ENCODE results near the gene C3orf20. TPM values are rescaled to one million over a fixed set of nuclear protein-coding genes. Genes with fewer than 3 reads are reported as not detected.

The C3orf20 gene
- total RNA-seq, 1 donor, result not detected

- DNase-seq (ENCODE audit: low read depth), result no peak
- H3K4me3 ChIP-seq (ENCODE audit: low read depth, low read length), result no peak overlapping the region
- TF ChIP-seq, protein P1, sequence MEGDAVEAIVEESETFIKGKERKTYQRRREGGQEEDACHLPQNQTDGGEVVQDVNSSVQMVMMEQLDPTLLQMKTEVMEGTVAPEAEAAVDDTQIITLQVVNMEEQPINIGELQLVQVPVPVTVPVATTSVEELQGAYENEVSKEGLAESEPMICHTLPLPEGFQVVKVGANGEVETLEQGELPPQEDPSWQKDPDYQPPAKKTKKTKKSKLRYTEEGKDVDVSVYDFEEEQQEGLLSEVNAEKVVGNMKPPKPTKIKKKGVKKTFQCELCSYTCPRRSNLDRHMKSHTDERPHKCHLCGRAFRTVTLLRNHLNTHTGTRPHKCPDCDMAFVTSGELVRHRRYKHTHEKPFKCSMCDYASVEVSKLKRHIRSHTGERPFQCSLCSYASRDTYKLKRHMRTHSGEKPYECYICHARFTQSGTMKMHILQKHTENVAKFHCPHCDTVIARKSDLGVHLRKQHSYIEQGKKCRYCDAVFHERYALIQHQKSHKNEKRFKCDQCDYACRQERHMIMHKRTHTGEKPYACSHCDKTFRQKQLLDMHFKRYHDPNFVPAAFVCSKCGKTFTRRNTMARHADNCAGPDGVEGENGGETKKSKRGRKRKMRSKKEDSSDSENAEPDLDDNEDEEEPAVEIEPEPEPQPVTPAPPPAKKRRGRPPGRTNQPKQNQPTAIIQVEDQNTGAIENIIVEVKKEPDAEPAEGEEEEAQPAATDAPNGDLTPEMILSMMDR (IDR thresholded peaks at IDR 0.05; ENCODE audit: insufficient read depth, low read depth, low read length), result no peak
Measured at GRCh38 chr3:14801668-14802380, 126.9 kb downstream of the C3orf20 start.

GRCh38 chr3:14802381-14802731, 127.4 kb downstream of the C3orf20 start:
- H3K4me3 ChIP-seq (ENCODE audit: low read depth, low read length), result no peak overlapping the region
- TF ChIP-seq, protein P1 (IDR thresholded peaks at IDR 0.05; ENCODE audit: insufficient read depth, low read depth, low read length), result no peak
- no peak for DNase-seq (ENCODE audit: low read depth)

DNA sequence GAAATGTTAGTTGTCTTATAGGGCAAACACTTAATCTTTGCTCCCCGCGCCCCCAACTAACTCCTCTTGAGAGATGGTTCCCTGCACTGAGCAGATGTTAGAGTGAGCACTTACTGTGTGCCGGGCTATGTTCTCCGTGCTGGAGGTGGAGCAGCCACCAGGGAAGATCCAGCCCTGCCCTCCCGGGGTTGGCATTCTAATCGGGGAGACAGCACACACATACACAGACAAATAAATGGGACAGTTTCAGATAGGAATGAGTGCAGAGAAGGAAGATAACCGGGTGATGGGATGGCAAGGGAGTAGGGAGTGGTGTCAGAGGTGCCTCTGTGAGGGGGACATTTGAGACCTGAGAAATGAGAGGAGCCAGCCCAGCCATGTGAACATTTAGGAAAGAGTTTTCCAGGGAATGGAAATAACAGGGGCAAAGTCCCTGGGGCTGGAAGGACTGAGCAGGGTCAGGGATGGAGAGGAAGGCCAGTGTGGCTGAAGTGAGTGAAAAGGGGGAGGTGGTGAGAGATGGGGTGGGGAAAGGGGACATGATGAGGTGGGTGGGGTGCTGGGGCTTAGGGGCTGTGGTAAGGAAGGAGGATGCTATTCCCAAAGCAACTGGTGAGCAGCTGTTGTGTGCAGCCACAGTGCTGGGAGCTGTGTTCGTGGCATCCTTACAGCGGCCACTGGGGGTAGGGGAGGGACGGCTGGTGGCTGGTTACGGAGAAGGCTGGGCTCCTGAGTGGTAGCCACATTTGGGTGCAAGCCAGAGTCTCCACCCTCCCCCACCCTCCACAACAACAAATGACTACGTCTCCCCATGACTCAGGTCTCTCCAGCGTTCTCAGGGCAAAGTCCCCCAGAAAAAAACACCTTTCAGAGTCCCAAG, 128.4 kb downstream of the C3orf20 start:
- TF ChIP-seq, protein P1 (IDR thresholded peaks at IDR 0.05; ENCODE audit: insufficient read depth, low read depth, low read length), result no peak
- no peak overlapping the region for H3K4me3 ChIP-seq (ENCODE audit: low read depth, low read length)
- DNase-seq (ENCODE audit: low read depth), result no peak

DNA sequence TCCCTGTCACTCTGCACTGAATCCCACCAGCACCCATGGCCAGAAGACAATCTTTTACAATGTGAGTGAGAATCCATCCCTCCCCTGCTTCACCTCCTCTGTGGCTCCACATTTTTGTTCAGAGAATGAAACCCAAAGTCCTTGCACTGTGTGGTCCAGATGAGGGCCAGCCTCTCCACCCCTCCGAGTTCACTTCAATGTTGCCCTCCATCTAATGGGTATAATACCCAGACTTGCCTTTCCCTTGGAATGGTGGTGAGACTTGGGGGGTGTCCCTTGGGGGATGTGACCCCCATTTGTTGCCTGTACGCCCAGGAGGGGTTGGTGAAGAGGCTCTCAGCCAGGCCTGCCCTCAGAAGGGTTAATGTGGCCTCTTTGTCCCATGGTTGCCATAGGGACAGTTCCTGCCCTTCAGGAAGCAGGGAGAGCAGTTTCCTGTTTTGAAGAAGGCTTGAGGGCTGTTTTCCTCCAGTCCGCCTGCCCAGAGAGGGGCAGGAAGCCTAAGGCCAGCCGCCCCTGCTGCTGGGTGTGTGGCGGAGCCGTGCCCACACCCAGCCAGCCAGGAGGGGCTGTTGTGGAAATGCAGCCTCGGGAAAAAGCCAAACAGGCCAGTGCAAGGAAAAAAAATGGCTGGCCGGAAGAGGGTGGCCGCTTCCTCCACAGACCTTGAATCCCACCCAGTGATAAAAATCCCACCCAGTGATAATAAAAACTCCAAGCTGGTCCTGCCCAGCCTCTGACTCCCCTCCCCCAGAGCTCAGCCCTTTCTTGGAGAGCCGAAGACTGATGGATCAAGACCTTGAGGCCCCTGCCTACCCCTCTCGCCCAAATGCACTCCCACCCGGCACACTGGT, 129.3 kb downstream of the C3orf20 start:
- no peak overlapping the region for H3K4me3 ChIP-seq (ENCODE audit: low read depth, low read length)
- no peak for DNase-seq (ENCODE audit: low read depth)
- TF ChIP-seq, protein P1 (IDR thresholded peaks at IDR 0.05; ENCODE audit: insufficient read depth, low read depth, low read length), result no peak

DNA sequence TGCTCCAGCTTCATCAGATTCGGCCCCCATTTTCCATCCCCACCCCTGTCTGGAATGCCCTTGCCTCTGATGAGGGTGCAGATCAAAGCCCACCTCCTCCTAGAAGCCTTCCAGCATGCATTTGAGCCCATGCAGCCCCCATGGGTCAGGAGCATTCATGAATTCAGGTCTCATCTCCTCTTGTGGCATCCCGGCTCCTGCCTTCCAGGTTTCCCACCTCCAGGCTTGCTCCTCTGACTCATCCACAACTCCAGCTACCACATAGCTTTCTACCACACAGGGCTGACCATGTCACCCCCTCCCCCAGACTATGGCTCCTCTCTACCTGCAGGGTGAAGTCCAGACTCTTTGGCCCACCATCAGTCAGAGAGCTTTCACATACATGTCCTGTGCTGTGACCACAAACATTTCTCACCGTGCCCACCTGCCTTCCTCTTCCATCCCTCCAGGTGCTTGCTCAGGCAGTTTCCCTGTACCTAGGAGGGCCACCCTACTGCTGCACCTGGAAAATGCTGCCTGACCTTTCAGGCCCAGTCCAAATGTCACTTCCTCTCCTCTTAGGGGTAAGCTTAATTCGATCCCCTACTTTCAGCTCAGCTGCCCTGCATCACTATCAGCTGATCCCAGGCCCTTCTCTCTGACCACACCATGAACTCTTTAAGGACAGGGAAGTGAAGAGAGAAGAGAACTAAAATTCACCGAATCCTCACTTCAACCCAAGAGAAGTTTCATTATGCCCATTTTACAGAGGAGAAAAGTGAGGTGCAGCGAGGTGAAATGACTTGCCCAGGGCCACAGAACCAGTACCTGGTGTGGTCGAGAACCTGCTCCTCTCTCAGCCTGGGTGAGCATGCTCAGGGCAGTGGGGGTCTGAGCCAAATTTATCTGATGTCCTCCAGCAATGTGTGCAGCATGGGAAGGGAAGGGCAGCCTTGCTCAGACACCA, 130.2 kb downstream of the C3orf20 start:
- TF ChIP-seq, protein P1 (IDR thresholded peaks at IDR 0.05; ENCODE audit: insufficient read depth, low read depth, low read length), result no peak
- no peak for DNase-seq (ENCODE audit: low read depth)
- H3K4me3 ChIP-seq (ENCODE audit: low read depth, low read length), result no peak overlapping the region

All from fibroblast of villous mesenchyme (primary cell).